Endometrial microvascular endothelial cells (primary cell): ENCODE results near the gene MRPL23. TPM values are rescaled to one million over a fixed set of nuclear protein-coding genes. Genes with fewer than 3 reads are reported as not detected.

ENCODE experiments used
- in situ Hi-C: cut with HindIII; loops from 2 replicates; pipeline ENCODE4 v1.10.0; 2017; ENCODE audit warnings: low sequenced_read_pairs, low pct_unique_long_range_greater_than_20kb; ENCODE audit errors: inconsistent ontology term
- total RNA-seq: library from RNA; depleted of rRNA; stranded (reverse); fragments of >200 nt; gene quantifications from one replicate; pipeline ENCODE4 v1.2.3, GENCODE V29; 2015; ENCODE audit errors: inconsistent ontology term

Gene MRPL23
- 170 TPM for total RNA-seq

- in situ Hi-C loops = no loop called here
Measured at GRCh38 chr11:1946812-1947484, at the start of gene MRPL23. TSS of gene MRPL23 (plus strand) at chr11:1947332. CDS start at chr11:1947363, 31 bp downstream.

- in situ Hi-C loops = no loop called here
Measured at GRCh38 chr11:1899090-1899489, 48.0 kb upstream of the MRPL23 start.

GRCh38 chr11:1899686-1900085, 47.4 kb upstream of the MRPL23 start:
- in situ Hi-C loops = no loop called here

GRCh38 chr11:1906181-1906580, 41.0 kb upstream of the MRPL23 start:
- in situ Hi-C loops = no loop called here

GRCh38 chr11:1906611-1907423, 40.3 kb upstream of the MRPL23 start:
- in situ Hi-C loops = no loop called here

- in situ Hi-C loops = no loop called here
Measured at GRCh38 chr11:1908618-1909017, 38.5 kb upstream of the MRPL23 start.

GRCh38 chr11:1909524-1909923, 37.6 kb upstream of the MRPL23 start:
- in situ Hi-C loops = no loop called here

- in situ Hi-C loops = no loop called here
Measured at GRCh38 chr11:1912289-1912878, 34.7 kb upstream of the MRPL23 start.

GRCh38 chr11:1913271-1914060, 33.7 kb upstream of the MRPL23 start:
- in situ Hi-C loops = no loop called here

- in situ Hi-C loops = no loop called here
Measured at GRCh38 chr11:1915795-1916131, 31.4 kb upstream of the MRPL23 start.

GRCh38 chr11:1916132-1916985, 30.8 kb upstream of the MRPL23 start:
- in situ Hi-C loops = no loop called here

GRCh38 chr11:1916986-1917522, 30.1 kb upstream of the MRPL23 start:
- in situ Hi-C loops = no loop called here

- in situ Hi-C loops = no loop called here
Measured at GRCh38 chr11:1917523-1918435, 29.4 kb upstream of the MRPL23 start.

- in situ Hi-C loops = no loop called here
Measured at GRCh38 chr11:1918436-1919315, 28.5 kb upstream of the MRPL23 start.

- in situ Hi-C loops = no loop called here
Measured at GRCh38 chr11:1919391-1920127, 27.6 kb upstream of the MRPL23 start, which contains the start of gene TNNT3. TSS of gene TNNT3 (plus strand) at chr11:1919703. CDS start at chr11:1922875, 3,172 bp downstream.
